ENCODE results near the gene FHL1. TPM values are rescaled to one million over a fixed set of nuclear protein-coding genes. Genes with fewer than 3 reads are reported as not detected.
"Not testable (repeated sequence)": the region's sequence is repeated elsewhere in the genome, so short reads cannot be mapped to it uniquely, and the experiment has no call there.

FHL1 gene
- 124 TPM for polyA plus RNA-seq (2013, experiment 1 of 4)
- polyA plus RNA-seq (2013, experiment 2 of 4), result 127 TPM
- polyA plus RNA-seq (2013, experiment 3 of 4), result 96.4 TPM
- polyA plus RNA-seq (2013, experiment 4 of 4), result 110 TPM

- WGBS, 2 experiments, result 0% methylated on average over 79 to 82 of the region's 84 CpGs
Measured at GRCh38 chrX:136147315-136147901, at the start of gene FHL1. Gene FHL1, plus strand, starts transcription at chrX:136147533.

GRCh38 chrX:136097871-136098805 lies 49.2 kb upstream of the FHL1 start:
- Histone ChIP-seq H3K4me3 (ENCODE audit: insufficient read depth, low read depth, low read length) (no peak overlapping the region), H3K27ac (ENCODE audit: insufficient read depth, low read depth, low read length, poor library complexity, severe bottlenecking) (no peak overlapping the region), H3K27me3 (ENCODE audit: control insufficient read depth, insufficient read depth, low read length, poor library complexity, severe bottlenecking) (no peaks in the 10 kb centered on the region), H3K9me3 (ENCODE audit: control insufficient read depth, low read length) (no peaks in the 10 kb centered on the region), H3K4me1 (ENCODE audit: control insufficient read depth, insufficient read depth, low read length) (no peaks in the 10 kb centered on the region), H3K36me3 (ENCODE audit: control insufficient read depth, insufficient read depth, low read length) (no peaks in the 10 kb centered on the region)
- WGBS, 2 experiments, result 87% methylated on average over 44 of the region's 44 CpGs

More at GRCh38 chrX:136147315-136147901, at the start of gene FHL1:
- peaks cover 4% of the 10 kb centered on the region for H3K4me1 ChIP-seq (ENCODE audit: control insufficient read depth, insufficient read depth, low read length)
- peaks cover 19% of the 10 kb centered on the region for H3K27me3 ChIP-seq (ENCODE audit: control insufficient read depth, insufficient read depth, low read length, poor library complexity, severe bottlenecking)
- no peak within 1 kb of the TSS for H3K27ac ChIP-seq (ENCODE audit: insufficient read depth, low read depth, low read length, poor library complexity, severe bottlenecking)
- no peaks in the 10 kb centered on the region for H3K36me3 ChIP-seq (ENCODE audit: control insufficient read depth, insufficient read depth, low read length)
- H3K9me3 ChIP-seq (ENCODE audit: control insufficient read depth, low read length), result no peaks in the 10 kb centered on the region
- H3K4me3 ChIP-seq (ENCODE audit: insufficient read depth, low read depth, low read length), result peak within 1 kb of the TSS; percentile 61

GRCh38 chrX:136104936-136105335 lies 42.4 kb upstream of the FHL1 start:
- no peaks in the 10 kb centered on the region for H3K9me3 ChIP-seq (ENCODE audit: control insufficient read depth, low read length)
- no peaks in the 10 kb centered on the region for H3K4me1 ChIP-seq (ENCODE audit: control insufficient read depth, insufficient read depth, low read length)
- 71 to 78% methylated on average over 1 of the region's 1 CpG for WGBS, 2 experiments
- no peaks in the 10 kb centered on the region for H3K27me3 ChIP-seq (ENCODE audit: control insufficient read depth, insufficient read depth, low read length, poor library complexity, severe bottlenecking)
- no peak overlapping the region for H3K4me3 ChIP-seq (ENCODE audit: insufficient read depth, low read depth, low read length)
- H3K27ac ChIP-seq (ENCODE audit: insufficient read depth, low read depth, low read length, poor library complexity, severe bottlenecking), result no peak overlapping the region
- no peaks in the 10 kb centered on the region for H3K36me3 ChIP-seq (ENCODE audit: control insufficient read depth, insufficient read depth, low read length)

- Histone ChIP-seq H3K4me3 (ENCODE audit: insufficient read depth, low read depth, low read length) (no peak overlapping the region), H3K4me1 (ENCODE audit: control insufficient read depth, insufficient read depth, low read length) (no peaks in the 10 kb centered on the region), H3K27me3 (ENCODE audit: control insufficient read depth, insufficient read depth, low read length, poor library complexity, severe bottlenecking) (no peaks in the 10 kb centered on the region), H3K27ac (ENCODE audit: insufficient read depth, low read depth, low read length, poor library complexity, severe bottlenecking) (no peak overlapping the region), H3K36me3 (ENCODE audit: control insufficient read depth, insufficient read depth, low read length) (no peaks in the 10 kb centered on the region), H3K9me3 (ENCODE audit: control insufficient read depth, low read length) (no peaks in the 10 kb centered on the region)
- WGBS, 2 experiments, result 93% methylated on average over 9 to 10 of the region's 11 CpGs
Measured at GRCh38 chrX:136106920-136107528, 40.3 kb upstream of the FHL1 start.

- H3K36me3 ChIP-seq (ENCODE audit: control insufficient read depth, insufficient read depth, low read length); H3K27ac ChIP-seq (ENCODE audit: insufficient read depth, low read depth, low read length, poor library complexity, severe bottlenecking); H3K27me3 ChIP-seq (ENCODE audit: control insufficient read depth, insufficient read depth, low read length, poor library complexity, severe bottlenecking); H3K4me3 ChIP-seq (ENCODE audit: insufficient read depth, low read depth, low read length); H3K9me3 ChIP-seq (ENCODE audit: control insufficient read depth, low read length); H3K4me1 ChIP-seq (ENCODE audit: control insufficient read depth, insufficient read depth, low read length): not testable (repeated sequence)
- 83 to 87% methylated on average over 1 of the region's 1 CpG for WGBS, 2 experiments
Measured at GRCh38 chrX:136108905-136109304, 38.4 kb upstream of the FHL1 start.

- H3K9me3 ChIP-seq (ENCODE audit: control insufficient read depth, low read length), result no peaks in the 10 kb centered on the region
- H3K4me1 ChIP-seq (ENCODE audit: control insufficient read depth, insufficient read depth, low read length), result no peaks in the 10 kb centered on the region
- no peaks in the 10 kb centered on the region for H3K36me3 ChIP-seq (ENCODE audit: control insufficient read depth, insufficient read depth, low read length)
- 0% methylated on average over 1 of the region's 1 CpG; no CpG with 5 or more reads in 1 of the 2 experiments for WGBS, 2 experiments
- H3K4me3 ChIP-seq (ENCODE audit: insufficient read depth, low read depth, low read length), result no peak overlapping the region
- H3K27ac ChIP-seq (ENCODE audit: insufficient read depth, low read depth, low read length, poor library complexity, severe bottlenecking), result no peak overlapping the region
- H3K27me3 ChIP-seq (ENCODE audit: control insufficient read depth, insufficient read depth, low read length, poor library complexity, severe bottlenecking), result no peaks in the 10 kb centered on the region
Measured at GRCh38 chrX:136112286-136112685, 35.0 kb upstream of the FHL1 start.

GRCh38 chrX:136112778-136113177 lies 34.6 kb upstream of the FHL1 start:
- Histone ChIP-seq H3K27ac (ENCODE audit: insufficient read depth, low read depth, low read length, poor library complexity, severe bottlenecking) (no peak overlapping the region), H3K27me3 (ENCODE audit: control insufficient read depth, insufficient read depth, low read length, poor library complexity, severe bottlenecking) (no peaks in the 10 kb centered on the region), H3K9me3 (ENCODE audit: control insufficient read depth, low read length) (no peaks in the 10 kb centered on the region), H3K4me1 (ENCODE audit: control insufficient read depth, insufficient read depth, low read length) (no peaks in the 10 kb centered on the region), H3K36me3 (ENCODE audit: control insufficient read depth, insufficient read depth, low read length) (no peaks in the 10 kb centered on the region), H3K4me3 (ENCODE audit: insufficient read depth, low read depth, low read length) (no peak overlapping the region)

- no peak overlapping the region for H3K27ac ChIP-seq (ENCODE audit: insufficient read depth, low read depth, low read length, poor library complexity, severe bottlenecking)
- no peaks in the 10 kb centered on the region for H3K4me1 ChIP-seq (ENCODE audit: control insufficient read depth, insufficient read depth, low read length)
- no peaks in the 10 kb centered on the region for H3K36me3 ChIP-seq (ENCODE audit: control insufficient read depth, insufficient read depth, low read length)
- H3K4me3 ChIP-seq (ENCODE audit: insufficient read depth, low read depth, low read length), result no peak overlapping the region
- H3K9me3 ChIP-seq (ENCODE audit: control insufficient read depth, low read length), result no peaks in the 10 kb centered on the region
- H3K27me3 ChIP-seq (ENCODE audit: control insufficient read depth, insufficient read depth, low read length, poor library complexity, severe bottlenecking), result no peaks in the 10 kb centered on the region
- 87 to 90% methylated on average over 2 to 5 of the region's 5 CpGs for WGBS, 2 experiments
Measured at GRCh38 chrX:136115126-136115903, 32.0 kb upstream of the FHL1 start.

- Histone ChIP-seq H3K9me3 (ENCODE audit: control insufficient read depth, low read length) (no peaks in the 10 kb centered on the region), H3K27me3 (ENCODE audit: control insufficient read depth, insufficient read depth, low read length, poor library complexity, severe bottlenecking) (no peaks in the 10 kb centered on the region), H3K27ac (ENCODE audit: insufficient read depth, low read depth, low read length, poor library complexity, severe bottlenecking) (no peak overlapping the region), H3K36me3 (ENCODE audit: control insufficient read depth, insufficient read depth, low read length) (no peaks in the 10 kb centered on the region), H3K4me1 (ENCODE audit: control insufficient read depth, insufficient read depth, low read length) (no peaks in the 10 kb centered on the region), H3K4me3 (ENCODE audit: insufficient read depth, low read depth, low read length) (no peak overlapping the region)
- 77 to 87% methylated on average over 3 of the region's 3 CpGs for WGBS, 2 experiments
Measured at GRCh38 chrX:136115904-136116297, 31.4 kb upstream of the FHL1 start.
